Activated CD4-positive, alpha-beta memory T cell treated with anti-CD3 and anti-CD28 coated beads, Interleukin-2, amount 10 ng/mL, durations not matched to agents 7 days and 5 days (primary cell): ENCODE data around the gene WNT5B. TPM values are rescaled to one million over a fixed set of nuclear protein-coding genes. Genes with fewer than 3 reads are reported as not detected.

Source experiments
- CTCF ChIA-PET: fragments of 350-600 bp; sonication (Branson Sonifier 250); formaldehyde crosslinking; loops from one replicate; lab custom pipeline; 2021; ENCODE audit warnings: antibody characterized with exemption, inconsistent platforms; lab: Charles Lee
- POLR2A ChIA-PET: fragments of 350-600 bp; sonication (Branson Sonifier 250); formaldehyde crosslinking; loops from one replicate; lab custom pipeline; 2021; ENCODE audit warnings: antibody characterized with exemption; lab: Charles Lee
- DNase-seq: peaks from one replicate; pipeline ENCODE4 v3.0.0-alpha.2; 2020
- H3K27ac Mint-ChIP-seq: one replicate; pipeline ENCODE4 v1.8.0; 2021; ENCODE audit warnings: mild to moderate bottlenecking, mixed read lengths
- H3K27me3 Mint-ChIP-seq: one replicate; pipeline ENCODE4 v1.8.0; 2021; ENCODE audit warnings: mixed read lengths
- H3K36me3 Mint-ChIP-seq: one replicate; pipeline ENCODE4 v1.8.0; 2021; ENCODE audit warnings: low read depth, mixed read lengths
- H3K4me1 Mint-ChIP-seq: one replicate; pipeline ENCODE4 v1.8.0; 2021; ENCODE audit warnings: mixed read lengths
- H3K4me3 Mint-ChIP-seq: one replicate; pipeline ENCODE4 v1.8.0; 2021; ENCODE audit warnings: mild to moderate bottlenecking, mixed read lengths
- H3K9me3 Mint-ChIP-seq: one replicate; pipeline ENCODE4 v1.8.0; 2021; ENCODE audit warnings: mixed read lengths
- total RNA-seq, 2 experiments: library from RNA; stranded (reverse); gene quantifications; one replicate each; pipeline ENCODE4 v1.2.3, GENCODE V29; 2021

The WNT5B gene
- total RNA-seq, 2 experiments from 2014 or later, result 1.4 to 1.7 TPM

GRCh38 chr12:1634149-1634548, 5.1 kb downstream of the WNT5B start:
- Mint-ChIP-seq H3K27ac (no peak overlapping the region), H3K9me3 (no peaks in the 10 kb centered on the region), H3K36me3 (no peaks in the 10 kb centered on the region), H3K4me1 (peaks cover 12% of the 10 kb centered on the region), H3K4me3 (no peak overlapping the region), H3K27me3 (peaks cover 67% of the 10 kb centered on the region)
- no peak for DNase-seq
- POLR2A ChIA-PET, result interaction anchor here (1.4 to 1.5 kb wide), 2 partner anchors 157 to 162 kb away, joined by 3 to 7 read pairs; no protein-coding TSS in a partner anchor
- CTCF ChIA-PET, result interaction anchor here (0.5 to 7.8 kb wide), 25 partner anchors 10 to 516 kb away, joined by 3 to 85 read pairs (median 5); no protein-coding TSS in a partner anchor

- POLR2A ChIA-PET, result interaction anchor here (0.6 to 1.5 kb wide), 4 partner anchors 39 to 161 kb away, joined by 3 to 7 read pairs (median 3); no protein-coding TSS in a partner anchor
- Mint-ChIP-seq H3K9me3 (no peaks in the 10 kb centered on the region), H3K27ac (no peak overlapping the region), H3K4me3 (no peak overlapping the region), H3K27me3 (peaks cover 61% of the 10 kb centered on the region), H3K4me1 (peaks cover 9% of the 10 kb centered on the region), H3K36me3 (no peaks in the 10 kb centered on the region)
- peak; percentile 68 for DNase-seq
- CTCF ChIA-PET, result interaction anchor here (0.5 to 7.8 kb wide), 30 partner anchors 9 to 517 kb away, joined by 3 to 85 read pairs (median 4); no protein-coding TSS in a partner anchor
These were observed 5.7 kb downstream of the WNT5B start for GRCh38 chr12:1634590-1635191.

GRCh38 chr12:1635301-1636095, 6.5 kb downstream of the WNT5B start:
- Mint-ChIP-seq H3K27ac (no peak overlapping the region), H3K27me3 (peaks cover 56% of the 10 kb centered on the region), H3K9me3 (no peaks in the 10 kb centered on the region), H3K4me1 (peaks cover 9% of the 10 kb centered on the region), H3K4me3 (no peak overlapping the region), H3K36me3 (no peaks in the 10 kb centered on the region)
- no peak for DNase-seq
- ChIA-PET CTCF (interaction anchor here (0.7 to 7.8 kb wide), 23 partner anchors 9 to 518 kb away, joined by 3 to 85 read pairs (median 5); no protein-coding TSS in a partner anchor), POLR2A (interaction anchor here (0.6 to 1.5 kb wide), 4 partner anchors 38 to 160 kb away, joined by 3 to 7 read pairs (median 3); no protein-coding TSS in a partner anchor)

- DNase-seq, result no peak
- no peak overlapping the region for H3K4me3 Mint-ChIP-seq
- POLR2A ChIA-PET, result no interaction called here
- H3K4me1 Mint-ChIP-seq, result peaks cover 26% of the 10 kb centered on the region
- CTCF ChIA-PET, result interaction anchor here (1.4 to 7.8 kb wide), 2 partner anchors 153 to 302 kb away, joined by 4 to 85 read pairs; no protein-coding TSS in a partner anchor
- H3K27me3 Mint-ChIP-seq, result peaks cover 29% of the 10 kb centered on the region
- no peak overlapping the region for H3K27ac Mint-ChIP-seq
- no peaks in the 10 kb centered on the region for H3K9me3 Mint-ChIP-seq
- no peaks in the 10 kb centered on the region for H3K36me3 Mint-ChIP-seq
These were observed 9.2 kb downstream of the WNT5B start for GRCh38 chr12:1638203-1638602.

GRCh38 chr12:1639538-1639937, 10.5 kb downstream of the WNT5B start:
- H3K4me3 Mint-ChIP-seq, result no peak overlapping the region
- ChIA-PET CTCF (no interaction called here), POLR2A (no interaction called here)
- DNase-seq, result no peak
- peaks cover 26% of the 10 kb centered on the region for H3K4me1 Mint-ChIP-seq
- peaks cover 18% of the 10 kb centered on the region for H3K27me3 Mint-ChIP-seq
- no peak overlapping the region for H3K27ac Mint-ChIP-seq
- no peaks in the 10 kb centered on the region for H3K9me3 Mint-ChIP-seq
- H3K36me3 Mint-ChIP-seq, result no peaks in the 10 kb centered on the region

- no peak overlapping the region for H3K4me3 Mint-ChIP-seq
These were observed 11.6 kb downstream of the WNT5B start for GRCh38 chr12:1640328-1641234.

DNA sequence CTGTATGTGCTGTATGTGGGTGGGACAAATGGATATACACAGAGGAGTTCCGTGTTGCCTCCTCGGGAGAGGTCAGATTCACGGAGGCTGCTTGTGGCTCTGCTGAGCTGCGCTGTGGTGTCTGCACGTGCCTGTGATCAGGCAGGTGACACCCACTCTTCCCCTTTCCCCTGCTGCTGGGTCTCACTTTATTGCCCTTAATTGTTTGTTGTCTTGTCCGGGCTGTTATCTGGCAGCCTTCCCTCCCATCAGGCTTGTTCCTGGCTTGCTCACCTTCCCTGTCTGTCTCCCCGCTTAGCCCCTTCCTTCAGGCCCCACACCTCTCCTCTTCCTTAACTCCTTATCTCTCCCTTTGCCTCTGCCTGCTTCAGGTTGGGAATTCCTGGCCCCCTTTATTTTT, 13.5 kb downstream of the WNT5B start:
- Mint-ChIP-seq H3K27ac (no peak overlapping the region), H3K9me3 (no peaks in the 10 kb centered on the region), H3K4me1 (peaks cover 32% of the 10 kb centered on the region), H3K36me3 (no peaks in the 10 kb centered on the region), H3K4me3 (no peak overlapping the region), H3K27me3 (peaks cover 2% of the 10 kb centered on the region)
- DNase-seq, result no peak
- POLR2A ChIA-PET, result interaction anchor here (1.1 kb wide), 1 partner anchor 49 kb away, joined by 3 read pairs; the partner anchor contains the start of gene ADIPOR2
- CTCF ChIA-PET, result interaction anchor here (2.4 to 2.8 kb wide), 2 partner anchors 10 to 148 kb away, joined by 12 read pairs; no protein-coding TSS in a partner anchor

More at GRCh38 chr12:1640328-1641234, 11.6 kb downstream of the WNT5B start:
- DNase-seq, result no peak
- ChIA-PET CTCF (interaction anchor here (1.0 to 1.6 kb wide), 3 partner anchors 13 to 299 kb away, joined by 5 to 6 read pairs (median 6); no protein-coding TSS in a partner anchor), POLR2A (no interaction called here)
- Mint-ChIP-seq H3K36me3 (no peaks in the 10 kb centered on the region), H3K4me1 (peaks cover 28% of the 10 kb centered on the region), H3K27ac (no peak overlapping the region), H3K9me3 (no peaks in the 10 kb centered on the region), H3K27me3 (peaks cover 9% of the 10 kb centered on the region)

GRCh38 chr12:1643043-1643442, 14.0 kb downstream of the WNT5B start:
- POLR2A ChIA-PET, result interaction anchor here (1.1 kb wide), 1 partner anchor 48 kb away, joined by 3 read pairs; the partner anchor contains the start of gene ADIPOR2

GRCh38 chr12:1643905-1644533, 15.0 kb downstream of the WNT5B start:
- Mint-ChIP-seq H3K9me3 (no peaks in the 10 kb centered on the region), H3K27ac (no peak overlapping the region), H3K36me3 (no peaks in the 10 kb centered on the region), H3K27me3 (peaks cover 12% of the 10 kb centered on the region), H3K4me3 (no peak overlapping the region), H3K4me1 (peaks cover 32% of the 10 kb centered on the region)
- DNase-seq, result no peak
- CTCF ChIA-PET, result interaction anchor here (2.4 to 2.8 kb wide), 4 partner anchors 9 to 296 kb away, joined by 6 to 14 read pairs (median 12); no protein-coding TSS in a partner anchor
- POLR2A ChIA-PET, result interaction anchor here (1.1 kb wide), 1 partner anchor 47 kb away, joined by 3 read pairs; the partner anchor contains the start of gene ADIPOR2

More at GRCh38 chr12:1643043-1643442, 14.0 kb downstream of the WNT5B start:
- Mint-ChIP-seq H3K36me3 (no peaks in the 10 kb centered on the region), H3K9me3 (no peaks in the 10 kb centered on the region), H3K4me1 (peaks cover 32% of the 10 kb centered on the region), H3K4me3 (no peak overlapping the region), H3K27me3 (peaks cover 2% of the 10 kb centered on the region), H3K27ac (no peak overlapping the region)
- DNase-seq, result no peak
- CTCF ChIA-PET, result interaction anchor here (2.4 to 2.8 kb wide), 4 partner anchors 8 to 297 kb away, joined by 6 to 14 read pairs (median 12); no protein-coding TSS in a partner anchor

DNA sequence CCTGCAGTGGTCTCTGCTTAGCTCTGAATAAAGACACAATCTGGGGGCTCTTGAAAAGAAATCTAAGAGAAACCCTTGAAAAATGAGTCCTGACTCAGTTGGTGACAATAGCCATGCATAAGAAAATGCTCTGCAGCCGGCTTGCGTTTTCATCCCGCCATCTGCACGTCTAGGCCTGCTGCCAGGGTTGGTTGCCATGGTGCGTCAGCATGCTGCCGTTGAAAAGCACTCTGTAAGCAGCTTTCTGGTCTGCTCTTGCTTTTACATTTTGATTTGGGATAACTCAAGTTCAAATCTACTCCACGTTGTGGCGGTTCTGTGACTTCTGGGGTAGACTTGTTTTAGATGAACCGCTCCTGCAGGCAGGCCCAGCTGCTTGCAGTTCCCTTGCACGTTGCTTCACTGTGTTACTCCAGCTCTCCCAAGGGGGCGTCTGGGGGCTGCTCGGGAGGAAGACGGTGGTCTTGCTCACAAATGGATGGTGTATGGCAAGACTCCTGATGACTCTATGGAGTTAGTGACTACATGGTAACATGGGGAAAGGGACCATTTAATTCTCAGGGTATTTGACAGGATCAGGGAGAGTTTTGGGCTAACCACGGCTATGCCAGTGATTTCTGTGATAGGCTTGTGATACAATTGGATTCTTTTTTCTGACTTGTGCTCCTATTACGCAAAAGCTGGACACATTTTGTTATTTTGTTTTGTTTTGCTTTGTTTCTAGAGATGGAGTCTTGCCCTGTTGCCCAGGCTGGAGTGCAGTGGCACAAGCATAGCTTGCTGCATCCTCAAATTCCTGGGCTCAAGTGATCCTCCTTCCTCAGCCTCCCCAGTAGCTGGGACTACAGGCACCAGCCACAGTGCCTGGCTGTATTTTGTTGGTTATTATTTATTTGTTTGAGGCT, 15.8 kb downstream of the WNT5B start:
- Mint-ChIP-seq H3K4me1 (peaks cover 32% of the 10 kb centered on the region), H3K27ac (no peak overlapping the region), H3K36me3 (no peaks in the 10 kb centered on the region), H3K9me3 (no peaks in the 10 kb centered on the region), H3K27me3 (peaks cover 19% of the 10 kb centered on the region), H3K4me3 (no peak overlapping the region)
- CTCF ChIA-PET, result interaction anchor here (2.4 to 2.8 kb wide), 4 partner anchors 8 to 295 kb away, joined by 6 to 14 read pairs (median 12); no protein-coding TSS in a partner anchor
- POLR2A ChIA-PET, result interaction anchor here (0.8 kb wide), 1 partner anchor 146 kb away, joined by 3 read pairs; no protein-coding TSS in a partner anchor
- no peak for DNase-seq
